GM13977 (cell line): ENCODE results near the gene OVOL1.

Experiments used
- DNase-seq: peaks from one replicate; pipeline ENCODE4 v3.0.0; 2012; ENCODE audit warnings: low spot score
- CTCF ChIP-seq: IDR thresholded peaks from 2 replicates; pipeline ENCODE4 v1.5.1; 2012; ENCODE audit warnings: mild to moderate bottlenecking, control low read depth; ENCODE audit not compliant: insufficient read depth; ENCODE audit errors: extremely low read depth, missing control alignments
- in situ Hi-C: fragments of 300-500 bp; cut with MboI; formaldehyde crosslinking; loops from one replicate; pipeline ENCODE4 v1.12.0; 2022; ENCODE audit warnings: low sequenced_read_pairs, low pct_unique_long_range_greater_than_20kb, mixed read lengths, inconsistent platforms; ENCODE audit not compliant: unreplicated experiment

OVOL1 gene

GRCh38 chr11:65790902-65791650 is 4.2 kb downstream of the OVOL1 start:
- TF ChIP-seq CTCF = no peak
- in situ Hi-C loops = no loop called here
- no peak for DNase-seq

- peak; percentile 80 for DNase-seq
- in situ Hi-C loops = no loop called here
- TF ChIP-seq CTCF = peak; percentile 13
These were observed 4.9 kb downstream of the OVOL1 start for GRCh38 chr11:65791719-65792213.

- TF ChIP-seq CTCF = no peak
- in situ Hi-C loops = no loop called here
- no peak for DNase-seq
These were observed 5.6 kb downstream of the OVOL1 start for GRCh38 chr11:65792456-65792855.

- no peak for DNase-seq
- in situ Hi-C loops = no loop called here
- TF ChIP-seq CTCF = no peak
These were observed 6.3 kb downstream of the OVOL1 start for GRCh38 chr11:65793144-65793581.

- DNase-seq = no peak
- TF ChIP-seq CTCF = no peak
- in situ Hi-C loops = no loop called here
These were observed 7.0 kb downstream of the OVOL1 start for GRCh38 chr11:65793625-65794400.

GRCh38 chr11:65794570-65795510 is 8.0 kb downstream of the OVOL1 start:
- no peak for DNase-seq
- TF ChIP-seq CTCF = no peak
- in situ Hi-C loops = no loop called here
